ENCODE data around the gene WARS2. TPM values are rescaled to one million over a fixed set of nuclear protein-coding genes. Genes with fewer than 3 reads are reported as not detected.

Gene WARS2
- total and polyA plus RNA-seq, 2 experiments from 2014 or later, result 6.2 to 19.3 TPM

- Histone ChIP-seq H3K4me1 (ENCODE audit: insufficient read depth) (no peaks in the 10 kb centered on the region), H3K4me3 (no peak overlapping the region), H4K20me1 (ENCODE audit: insufficient read depth, poor library complexity, severe bottlenecking) (no peaks in the 10 kb centered on the region), H3K4me2 (no peak overlapping the region), H2AFZ (no peak overlapping the region), H3K79me2 (peaks cover 7% of the 10 kb centered on the region), H3K9me2 (replicated peaks; ENCODE audit: insufficient read depth) (no peaks in the 10 kb centered on the region), H3K9me3 (ENCODE audit: low read depth) (peaks cover 7% of the 10 kb centered on the region), H3K27me3 (no peaks in the 10 kb centered on the region), H3K36me3 (replicated peaks; ENCODE audit: insufficient read depth, low read depth) (no peaks in the 10 kb centered on the region), H3K27ac (no peak overlapping the region)
- no peak for TF ChIP-seq EZH2phosphoT487 (IDR thresholded peaks at IDR 0.05; ENCODE audit: low read depth, severe bottlenecking, unreplicated experiment)
- TF ChIP-seq EZH2 (IDR thresholded peaks at IDR 0.05; ENCODE audit: borderline replicate concordance), result no peak
- TF ChIP-seq CTCF (IDR thresholded peaks at IDR 0.05; ENCODE audit: poor library complexity), result no peak
- no peak for DNase-seq (ENCODE audit: low spot score)
- WGBS (ENCODE audit: low lambda C conversion rate, missing lambda C conversion rate), result 96% methylated on average over 3 of the region's 3 CpGs
Observed at GRCh38 chr1:119090250-119090649, 50.2 kb downstream of the WARS2 start.

GRCh38 chr1:119086830-119087229 is 53.6 kb downstream of the WARS2 start:
- Histone ChIP-seq H3K9me3 (ENCODE audit: low read depth) (peaks cover 7% of the 10 kb centered on the region), H3K4me1 (ENCODE audit: insufficient read depth) (no peaks in the 10 kb centered on the region), H3K4me3 (no peak overlapping the region), H2AFZ (no peak overlapping the region), H3K27me3 (no peaks in the 10 kb centered on the region), H3K9me2 (replicated peaks; ENCODE audit: insufficient read depth) (no peaks in the 10 kb centered on the region), H3K79me2 (peaks cover 5% of the 10 kb centered on the region), H4K20me1 (ENCODE audit: insufficient read depth, poor library complexity, severe bottlenecking) (no peaks in the 10 kb centered on the region), H3K27ac (no peak overlapping the region), H3K36me3 (replicated peaks; ENCODE audit: insufficient read depth, low read depth) (no peaks in the 10 kb centered on the region), H3K4me2 (no peak overlapping the region)
- no peak for TF ChIP-seq EZH2phosphoT487 (IDR thresholded peaks at IDR 0.05; ENCODE audit: low read depth, severe bottlenecking, unreplicated experiment)
- no peak for TF ChIP-seq CTCF (IDR thresholded peaks at IDR 0.05; ENCODE audit: poor library complexity)
- TF ChIP-seq EZH2 (IDR thresholded peaks at IDR 0.05; ENCODE audit: borderline replicate concordance), result no peak
- 85% methylated on average over 2 of the region's 2 CpGs for WGBS (ENCODE audit: low lambda C conversion rate, missing lambda C conversion rate)
- DNase-seq (ENCODE audit: low spot score), result no peak

GRCh38 chr1:119084798-119085197 is 55.7 kb downstream of the WARS2 start:
- Histone ChIP-seq H3K4me2 (no peak overlapping the region), H3K79me2 (peaks cover 5% of the 10 kb centered on the region), H3K4me1 (ENCODE audit: insufficient read depth) (no peaks in the 10 kb centered on the region), H3K9me3 (ENCODE audit: low read depth) (peaks cover under 1% of the 10 kb centered on the region), H3K27ac (no peak overlapping the region), H4K20me1 (ENCODE audit: insufficient read depth, poor library complexity, severe bottlenecking) (no peaks in the 10 kb centered on the region), H2AFZ (no peak overlapping the region), H3K4me3 (no peak overlapping the region), H3K27me3 (no peaks in the 10 kb centered on the region), H3K36me3 (replicated peaks; ENCODE audit: insufficient read depth, low read depth) (no peaks in the 10 kb centered on the region), H3K9me2 (replicated peaks; ENCODE audit: insufficient read depth) (no peaks in the 10 kb centered on the region)
- 92% methylated on average over 10 of the region's 10 CpGs for WGBS (ENCODE audit: low lambda C conversion rate, missing lambda C conversion rate)
- DNase-seq (ENCODE audit: low spot score), result no peak
- TF ChIP-seq EZH2 (IDR thresholded peaks at IDR 0.05; ENCODE audit: borderline replicate concordance) (no peak), EZH2phosphoT487 (IDR thresholded peaks at IDR 0.05; ENCODE audit: low read depth, severe bottlenecking, unreplicated experiment) (no peak), CTCF (IDR thresholded peaks at IDR 0.05; ENCODE audit: poor library complexity) (no peak)

GRCh38 chr1:119083980-119084379 is 56.5 kb downstream of the WARS2 start:
- TF ChIP-seq CTCF (IDR thresholded peaks at IDR 0.05; ENCODE audit: poor library complexity) (no peak), EZH2 (IDR thresholded peaks at IDR 0.05; ENCODE audit: borderline replicate concordance) (no peak), EZH2phosphoT487 (IDR thresholded peaks at IDR 0.05; ENCODE audit: low read depth, severe bottlenecking, unreplicated experiment) (no peak)
- DNase-seq (ENCODE audit: low spot score), result no peak
- Histone ChIP-seq H3K36me3 (replicated peaks; ENCODE audit: insufficient read depth, low read depth) (no peaks in the 10 kb centered on the region), H3K4me1 (ENCODE audit: insufficient read depth) (no peaks in the 10 kb centered on the region), H2AFZ (no peak overlapping the region), H3K9me2 (replicated peaks; ENCODE audit: insufficient read depth) (no peaks in the 10 kb centered on the region), H3K27me3 (no peaks in the 10 kb centered on the region), H4K20me1 (ENCODE audit: insufficient read depth, poor library complexity, severe bottlenecking) (no peaks in the 10 kb centered on the region), H3K4me3 (no peak overlapping the region), H3K4me2 (no peak overlapping the region), H3K9me3 (ENCODE audit: low read depth) (no peaks in the 10 kb centered on the region), H3K79me2 (peaks cover 2% of the 10 kb centered on the region), H3K27ac (no peak overlapping the region)
- 93% methylated on average over 6 of the region's 6 CpGs for WGBS (ENCODE audit: low lambda C conversion rate, missing lambda C conversion rate)

All from hepatocyte (in vitro differentiated cells).